Trophoblast cell (in vitro differentiated cells and primary cell): Measurements from ENCODE around the gene MCOLN2.

Experiments
- DNase-seq, 2 donors: peaks; one replicate each; pipeline ENCODE4 v3.0.0-alpha.2; 2016
- H2AFZ ChIP-seq: 2 replicates; pipeline ENCODE4 v1.6.1; 2013; ENCODE audit warnings: low read length, moderate library complexity, mild to moderate bottlenecking; ENCODE audit not compliant: insufficient read depth, poor library complexity
- H2AK5ac ChIP-seq: 2 replicates; pipeline ENCODE4 v1.6.1; 2013; ENCODE audit warnings: mild to moderate bottlenecking, low read length
- H2BK120ac ChIP-seq: 2 replicates; pipeline ENCODE4 v1.6.1; 2013; ENCODE audit warnings: low read length, mild to moderate bottlenecking, moderate library complexity; ENCODE audit not compliant: insufficient read depth, poor library complexity
- H2BK12ac ChIP-seq: 2 replicates; pipeline ENCODE4 v1.6.1; 2013; ENCODE audit warnings: mild to moderate bottlenecking, low read length, moderate library complexity
- H2BK5ac ChIP-seq: 2 replicates; pipeline ENCODE4 v1.6.1; 2013; ENCODE audit warnings: low read length, low read depth, moderate library complexity, mild to moderate bottlenecking; ENCODE audit not compliant: poor library complexity
- H3K14ac ChIP-seq: 2 replicates; pipeline ENCODE4 v1.6.1; 2013; ENCODE audit warnings: mild to moderate bottlenecking, low read length
- H3K18ac ChIP-seq: 2 replicates; pipeline ENCODE4 v1.6.1; 2013; ENCODE audit warnings: mild to moderate bottlenecking, low read length
- H3K23ac ChIP-seq: 2 replicates; pipeline ENCODE4 v1.6.1; 2013; ENCODE audit warnings: low read length
- H3K27ac ChIP-seq: 2 replicates; pipeline ENCODE4 v1.5.1; 2013; ENCODE audit warnings: low read depth, mild to moderate bottlenecking, inconsistent platforms, low read length, moderate library complexity
- H3K27me3 ChIP-seq: 2 replicates; pipeline ENCODE4 v1.6.1; 2013; ENCODE audit warnings: inconsistent platforms, mild to moderate bottlenecking, low read length, moderate library complexity; ENCODE audit not compliant: insufficient read depth
- H3K36me3 ChIP-seq, 2 experiments: 1 replicate in 1 of 2; 2 replicates in 1 of 2; pipeline ENCODE4 v1.6.1; 2013; ENCODE audit warnings: low read length in 2 of 2, mild to moderate bottlenecking in 2 of 2, moderate library complexity in 1 of 2; ENCODE audit not compliant: insufficient read depth in 2 of 2, control insufficient read depth in 1 of 2
- H3K4ac ChIP-seq: 2 replicates; pipeline ENCODE4 v1.6.1; 2013; ENCODE audit warnings: low read depth, mild to moderate bottlenecking, low read length, moderate library complexity
- H3K4me1 ChIP-seq, 2 experiments: 1 replicate in 1 of 2; 2 replicates in 1 of 2; pipeline ENCODE4 v1.6.1; 2013; ENCODE audit warnings: low read length in 2 of 2, mild to moderate bottlenecking in 2 of 2, moderate library complexity in 1 of 2; ENCODE audit not compliant: insufficient read depth in 2 of 2, control insufficient read depth in 1 of 2
- H3K4me2 ChIP-seq: 2 replicates; pipeline ENCODE4 v1.6.1; 2013; ENCODE audit warnings: inconsistent platforms, mild to moderate bottlenecking, low read length, moderate library complexity
- H3K4me3 ChIP-seq: 2 replicates; pipeline ENCODE4 v1.5.1; 2013; ENCODE audit warnings: mild to moderate bottlenecking, low read depth, low read length, inconsistent platforms
- H3K79me1 ChIP-seq: one replicate; pipeline ENCODE4 v1.6.1; 2013; ENCODE audit warnings: low read length
- H3K79me2 ChIP-seq: 2 replicates; pipeline ENCODE4 v1.6.1; 2013; ENCODE audit warnings: low read length, mild to moderate bottlenecking; ENCODE audit not compliant: control insufficient read depth, insufficient read depth, poor library complexity
- H3K9ac ChIP-seq: 2 replicates; pipeline ENCODE4 v1.6.1; 2013; ENCODE audit warnings: mild to moderate bottlenecking, low read length
- H3K9me3 ChIP-seq: 2 replicates; pipeline ENCODE4 v1.6.1; 2013; ENCODE audit warnings: low read depth, mild to moderate bottlenecking, control low read depth, inconsistent platforms, low read length; ENCODE audit not compliant: insufficient read depth
- H4K12ac ChIP-seq: 2 replicates; pipeline ENCODE4 v1.6.1; 2013; ENCODE audit warnings: low read depth, mild to moderate bottlenecking, low read length, moderate library complexity
- H4K8ac ChIP-seq: 2 replicates; pipeline ENCODE4 v1.6.1; 2013; ENCODE audit warnings: low read depth, mild to moderate bottlenecking, low read length, moderate library complexity
- H4K91ac ChIP-seq: one replicate; pipeline ENCODE4 v1.6.1; 2013; ENCODE audit warnings: low read depth, mild to moderate bottlenecking, low read length, moderate library complexity
- WGBS: extraction: QIAGEN DNeasy Blood & Tissue Kit; methylation state at CpG from one replicate; pipeline ENCODE4 v1.1.7; 2013; ENCODE audit warnings: missing lambda C conversion rate; ENCODE audit not compliant: insufficient read length, insufficient coverage; ENCODE audit errors: extremely low coverage; 5-methylcytosine and 5-hydroxymethylcytosine counted together

Gene MCOLN2

DNA sequence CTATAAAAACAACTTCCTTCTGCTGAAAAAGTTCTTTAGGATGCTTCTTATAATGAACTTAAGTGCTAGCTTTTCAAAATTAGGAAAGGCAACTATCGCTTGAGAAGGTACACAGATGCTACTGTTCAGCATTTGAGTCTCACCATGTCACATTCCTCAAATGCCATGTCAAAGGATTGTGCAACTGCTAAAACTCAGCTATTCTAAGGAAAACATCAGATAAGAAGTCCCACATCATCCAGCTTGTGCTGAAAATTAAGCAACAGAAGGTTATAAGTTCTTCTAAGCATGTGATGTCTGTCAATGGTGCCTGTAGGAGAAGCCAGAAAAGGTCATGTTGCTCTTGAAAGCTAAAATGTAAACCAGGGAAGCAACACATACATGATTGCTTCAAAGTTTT is 36.5 kb downstream of the MCOLN2 start:
- H4K12ac ChIP-seq: no peak overlapping the region
- H3K36me3 ChIP-seq: no peaks in the 10 kb centered on the region
- peak overlapping the region; percentile 17 for H3K4me2 ChIP-seq
- H3K14ac ChIP-seq: no peak overlapping the region
- H3K9ac ChIP-seq: no peak overlapping the region
- no peak overlapping the region for H3K18ac ChIP-seq
- H3K79me1 ChIP-seq: no peaks in the 10 kb centered on the region
- WGBS: no CpG with 5 or more reads among the region's 1 CpG
- no peak overlapping the region for H3K23ac ChIP-seq
- H2BK120ac ChIP-seq: no peak overlapping the region
- H4K91ac ChIP-seq: no peak overlapping the region
- H3K27me3 ChIP-seq: no peaks in the 10 kb centered on the region
- H2BK12ac ChIP-seq: no peak overlapping the region
- H3K4ac ChIP-seq: no peak overlapping the region
- H2AK5ac ChIP-seq: no peak overlapping the region
- no peak overlapping the region for H3K27ac ChIP-seq
- H3K9me3 ChIP-seq: no peaks in the 10 kb centered on the region
- no peak overlapping the region for H3K4me3 ChIP-seq
- H4K8ac ChIP-seq: no peak overlapping the region
- H2BK5ac ChIP-seq: no peak overlapping the region
- DNase-seq: peak; percentile 79 to 96
- H3K79me2 ChIP-seq: no peaks in the 10 kb centered on the region
- peaks cover 3 to 5% of the 10 kb centered on the region in 2 experiments for H3K4me1 ChIP-seq
- H2AFZ ChIP-seq: no peak overlapping the region

DNA sequence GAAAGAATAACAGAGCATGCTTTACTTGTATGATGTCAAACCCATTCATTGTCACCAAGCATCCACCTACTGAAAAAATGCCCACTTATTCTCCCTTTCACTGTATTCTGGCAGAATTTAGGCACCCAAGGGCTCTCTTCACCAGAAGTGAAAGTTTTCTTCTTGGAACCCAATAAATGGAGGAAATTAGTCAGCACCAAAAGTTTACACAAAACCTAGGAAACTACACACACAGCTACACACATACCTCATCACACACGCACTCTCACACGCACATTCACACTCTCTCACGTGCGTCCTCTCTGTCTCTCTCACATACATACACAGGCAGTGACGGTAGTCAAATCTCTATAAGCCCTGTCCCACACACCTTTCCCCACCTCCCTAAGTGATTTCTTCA is 37.6 kb downstream of the MCOLN2 start:
- Histone ChIP-seq H3K23ac (no peak overlapping the region), H4K91ac (no peak overlapping the region), H3K9me3 (no peaks in the 10 kb centered on the region), H3K27me3 (no peaks in the 10 kb centered on the region), H4K8ac (no peak overlapping the region), H2BK120ac (no peak overlapping the region), H3K14ac (no peak overlapping the region), H3K4me1 (peaks cover 3 to 5% of the 10 kb centered on the region in 2 experiments), H3K79me2 (no peaks in the 10 kb centered on the region), H2BK5ac (no peak overlapping the region), H3K4me2 (no peak overlapping the region), H3K4ac (no peak overlapping the region), H3K18ac (no peak overlapping the region), H2AK5ac (no peak overlapping the region), H3K36me3 (no peaks in the 10 kb centered on the region), H3K27ac (no peak overlapping the region), H2AFZ (no peak overlapping the region), H2BK12ac (peak overlapping the region; percentile 1), H3K79me1 (no peaks in the 10 kb centered on the region), H3K4me3 (no peak overlapping the region), H3K9ac (no peak overlapping the region), H4K12ac (no peak overlapping the region)
- WGBS: 100% methylated on average over 4 of the region's 5 CpGs
- DNase-seq: no peak

- Histone ChIP-seq H2BK12ac (no peak overlapping the region), H3K4me2 (no peak overlapping the region), H3K36me3 (no peaks in the 10 kb centered on the region), H3K4me3 (no peak overlapping the region), H4K8ac (no peak overlapping the region), H3K27me3 (no peaks in the 10 kb centered on the region), H3K4ac (no peak overlapping the region), H3K79me1 (no peaks in the 10 kb centered on the region), H3K9ac (no peak overlapping the region), H2AK5ac (no peak overlapping the region), H3K9me3 (no peaks in the 10 kb centered on the region), H3K23ac (no peak overlapping the region), H3K4me1 (peaks cover 3 to 5% of the 10 kb centered on the region in 2 experiments), H3K27ac (no peak overlapping the region), H3K79me2 (no peaks in the 10 kb centered on the region), H3K18ac (no peak overlapping the region), H4K12ac (no peak overlapping the region), H2BK120ac (no peak overlapping the region), H4K91ac (no peak overlapping the region), H3K14ac (no peak overlapping the region), H2AFZ (no peak overlapping the region), H2BK5ac (no peak overlapping the region)
- WGBS: no CpG with 5 or more reads among the region's 1 CpG
- no peak for DNase-seq
Observed at GRCh38 chr1:84957966-84958365, 38.9 kb downstream of the MCOLN2 start.

GRCh38 chr1:84956655-84957054 is 40.3 kb downstream of the MCOLN2 start:
- no peak overlapping the region for H3K14ac ChIP-seq
- H2BK120ac ChIP-seq: no peak overlapping the region
- H2BK12ac ChIP-seq: no peak overlapping the region
- H2BK5ac ChIP-seq: no peak overlapping the region
- H3K79me1 ChIP-seq: no peaks in the 10 kb centered on the region
- no peaks in the 10 kb centered on the region for H3K79me2 ChIP-seq
- H3K4me1 ChIP-seq: peaks cover 3 to 5% of the 10 kb centered on the region in 2 experiments
- no peak overlapping the region for H3K9ac ChIP-seq
- H4K12ac ChIP-seq: no peak overlapping the region
- H3K4ac ChIP-seq: no peak overlapping the region
- H3K27ac ChIP-seq: no peak overlapping the region
- H3K27me3 ChIP-seq: no peaks in the 10 kb centered on the region
- H2AFZ ChIP-seq: no peak overlapping the region
- H3K18ac ChIP-seq: no peak overlapping the region
- no CpG with 5 or more reads among the region's 6 CpGs for WGBS
- no peaks in the 10 kb centered on the region for H3K9me3 ChIP-seq
- H3K4me2 ChIP-seq: no peak overlapping the region
- H3K36me3 ChIP-seq: no peaks in the 10 kb centered on the region
- H4K8ac ChIP-seq: no peak overlapping the region
- no peak overlapping the region for H2AK5ac ChIP-seq
- no peak overlapping the region for H4K91ac ChIP-seq
- H3K23ac ChIP-seq: no peak overlapping the region
- DNase-seq: peak; percentile 54 to 61
- H3K4me3 ChIP-seq: no peak overlapping the region
